Suprapubic skin (tissue), 4 donors: ENCODE results near the gene HELZ.

ENCODE experiments used
- EP300 ChIP-seq: sonication (generic); formaldehyde crosslinking; IDR thresholded peaks from one replicate; pipeline ENCODE4 v1.6.1; 2017; ENCODE audit warnings: antibody characterized with exemption
- POLR2A ChIP-seq, 2 donors: fragments of 450-650 bp; IDR thresholded peaks; one replicate each; pipeline ENCODE4 v1.6.1; 2017; ENCODE audit warnings: antibody characterized with exemption in 2 of 2, mild to moderate bottlenecking in 2 of 2, moderate library complexity in 2 of 2
- POLR2AphosphoS5 ChIP-seq, 3 donors: sonication (generic); formaldehyde crosslinking; IDR thresholded peaks; one replicate each; pipeline ENCODE4 v1.6.1; 2017; ENCODE audit warnings: antibody characterized with exemption in 3 of 3
- TF ChIP-seq, protein P1 (sequence below), 2 donors: fragments of 200-600 bp in 1 of 2; fragments of 450-650 bp in 1 of 2; sonication (generic) in 1 of 2; IDR thresholded peaks; one replicate each; pipeline ENCODE4 v1.5.1; 2016 to 2019; ENCODE audit warnings: antibody characterized with exemption in 2 of 2, mild to moderate bottlenecking in 1 of 2, moderate library complexity in 1 of 2

- TF ChIP-seq POLR2A (IDR thresholded peaks at IDR 0.05) = no peak
- TF ChIP-seq, protein P1, sequence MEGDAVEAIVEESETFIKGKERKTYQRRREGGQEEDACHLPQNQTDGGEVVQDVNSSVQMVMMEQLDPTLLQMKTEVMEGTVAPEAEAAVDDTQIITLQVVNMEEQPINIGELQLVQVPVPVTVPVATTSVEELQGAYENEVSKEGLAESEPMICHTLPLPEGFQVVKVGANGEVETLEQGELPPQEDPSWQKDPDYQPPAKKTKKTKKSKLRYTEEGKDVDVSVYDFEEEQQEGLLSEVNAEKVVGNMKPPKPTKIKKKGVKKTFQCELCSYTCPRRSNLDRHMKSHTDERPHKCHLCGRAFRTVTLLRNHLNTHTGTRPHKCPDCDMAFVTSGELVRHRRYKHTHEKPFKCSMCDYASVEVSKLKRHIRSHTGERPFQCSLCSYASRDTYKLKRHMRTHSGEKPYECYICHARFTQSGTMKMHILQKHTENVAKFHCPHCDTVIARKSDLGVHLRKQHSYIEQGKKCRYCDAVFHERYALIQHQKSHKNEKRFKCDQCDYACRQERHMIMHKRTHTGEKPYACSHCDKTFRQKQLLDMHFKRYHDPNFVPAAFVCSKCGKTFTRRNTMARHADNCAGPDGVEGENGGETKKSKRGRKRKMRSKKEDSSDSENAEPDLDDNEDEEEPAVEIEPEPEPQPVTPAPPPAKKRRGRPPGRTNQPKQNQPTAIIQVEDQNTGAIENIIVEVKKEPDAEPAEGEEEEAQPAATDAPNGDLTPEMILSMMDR (IDR thresholded peaks at IDR 0.05) = no peak
- TF ChIP-seq EP300 = no peak
- TF ChIP-seq POLR2AphosphoS5 (IDR thresholded peaks at IDR 0.05) = no peak
Observed at GRCh38 chr17:67229109-67229955, 15.7 kb downstream of the HELZ start.
